Stimulated activated CD4-positive, alpha-beta T cell treated with anti-CD3 and anti-CD28 coated beads, Interleukin-2, amount 100 ng/mL, for 4 hours (primary cell): ENCODE results near the gene APOA1.

Source experiments
- DNase-seq: peaks from one replicate; pipeline ENCODE4 v3.0.0-alpha.2; 2020; ENCODE audit warnings: low read depth

Gene APOA1

GRCh38 chr11:116788534-116788933 is 48.9 kb downstream of the APOA1 start:
- DNase-seq, result no peak

- peak; percentile 76 for DNase-seq
These were observed 49.5 kb downstream of the APOA1 start, which contains the start of gene ZPR1 for GRCh38 chr11:116787786-116788486. Gene ZPR1 (minus strand): TSS chr11:116788023. CDS start chr11:116787990, 33 bp downstream.

GRCh38 chr11:116787436-116787785 is 50.0 kb downstream of the APOA1 start:
- no peak for DNase-seq

- no peak for DNase-seq
These were observed 50.5 kb downstream of the APOA1 start for GRCh38 chr11:116786966-116787365.

- DNase-seq, result no peak
These were observed 51.1 kb downstream of the APOA1 start for GRCh38 chr11:116786326-116786725.
